Natural killer cell (primary cell): ENCODE data around the gene MED12L. TPM values are rescaled to one million over a fixed set of nuclear protein-coding genes. Genes with fewer than 3 reads are reported as not detected.

Experiments
- ATAC-seq, 3 donors: fragments of 150-1000 bp in 2 of 3; fragments of 200-7000 bp in 1 of 3; cut with Tn5 transposase; 1 replicate in 1 of 3; 2 replicates in 2 of 3; pipeline ENCODE4 v1.10.0; 2021; ENCODE audit warnings: mild to moderate bottlenecking in 2 of 3, moderate library complexity in 2 of 3
- DNase-seq, 2 donors: peaks; one replicate each; pipeline versions ENCODE4 v3.0.0 to v3.0.0-alpha.2; 2013 to 2021; ENCODE audit warnings: mixed read lengths in 1 of 2
- H3K27ac ChIP-seq: one replicate; pipeline ENCODE4 v1.5.1; 2013; ENCODE audit warnings: mild to moderate bottlenecking, low read length
- H3K27me3 ChIP-seq: one replicate; pipeline ENCODE4 v1.6.1; 2013; ENCODE audit warnings: low read length; ENCODE audit not compliant: control insufficient read depth, insufficient read depth
- H3K36me3 ChIP-seq: one replicate; pipeline ENCODE4 v1.6.1; 2013; ENCODE audit warnings: low read length; ENCODE audit not compliant: control insufficient read depth, insufficient read depth
- H3K4me1 ChIP-seq: one replicate; pipeline ENCODE4 v1.6.1; 2013; ENCODE audit warnings: low read length; ENCODE audit not compliant: control insufficient read depth, insufficient read depth
- H3K4me3 ChIP-seq: one replicate; pipeline ENCODE4 v1.5.1; 2013; ENCODE audit warnings: low read length
- H3K9me3 ChIP-seq: one replicate; pipeline ENCODE4 v1.6.1; 2013; ENCODE audit warnings: low read length; ENCODE audit not compliant: control insufficient read depth, insufficient read depth
- H3K27ac Mint-ChIP-seq, 2 donors: one replicate each; pipeline ENCODE4 v1.8.0; 2022; ENCODE audit warnings: mild to moderate bottlenecking in 2 of 2, mixed read lengths in 2 of 2, moderate library complexity in 1 of 2
- H3K27me3 Mint-ChIP-seq, 2 donors: one replicate each; pipeline ENCODE4 v1.8.0; 2022; ENCODE audit warnings: low read depth in 2 of 2, mixed read lengths in 2 of 2
- H3K36me3 Mint-ChIP-seq: one replicate; pipeline ENCODE4 v1.8.0; 2022; ENCODE audit warnings: mixed read lengths
- H3K4me1 Mint-ChIP-seq, 2 donors: one replicate each; pipeline ENCODE4 v1.8.0; 2022; ENCODE audit warnings: mixed read lengths in 2 of 2
- H3K4me3 Mint-ChIP-seq: one replicate; pipeline ENCODE4 v1.8.0; 2022; ENCODE audit warnings: mild to moderate bottlenecking, moderate library complexity, mixed read lengths
- H3K9me3 Mint-ChIP-seq, 2 donors: one replicate each; pipeline ENCODE4 v1.8.0; 2022; ENCODE audit warnings: mixed read lengths in 2 of 2
- CTCF ChIP-seq: fragments of 200-600 bp; IDR thresholded peaks from one replicate; pipeline ENCODE4 v1.8.0; 2022; ENCODE audit warnings: antibody characterized with exemption
- WGBS: methylation state at CpG from one replicate; pipeline ENCODE4 v1.1.7; 2013; ENCODE audit warnings: missing lambda C conversion rate; ENCODE audit not compliant: insufficient coverage; 5-methylcytosine and 5-hydroxymethylcytosine counted together
- intact Hi-C: fragments of 100-400 bp; cut with micrococcal nuclease; formaldehyde crosslinking; loops from one replicate; pipeline ENCODE4 v1.14.2; 2022
- total RNA-seq, 4 donors: library from RNA; stranded (reverse); fragments of 120-200 nt in 1 of 4; gene quantifications; one replicate each; pipeline versions ENCODE4 v1.2.3 to v1.2.4, GENCODE V29; 2013 to 2022

The MED12L gene
- total RNA-seq, 3 donors from 2014 or later (not counting 1 experiment from before 2014, with no cell fraction given) = 3.0 to 6.5 (median 3.0) TPM

GRCh38 chr3:151479452-151479851 lies 394.0 kb downstream of the MED12L start:
- WGBS = 81% methylated on average over 1 of the region's 1 CpG
- intact Hi-C loops = no loop called here
- H3K27ac ChIP-seq = no peak overlapping the region

GRCh38 chr3:151480492-151480891 lies 395.0 kb downstream of the MED12L start:
- Histone ChIP-seq H3K9me3 (peaks cover 6% of the 10 kb centered on the region), H3K27ac (no peak overlapping the region), H3K4me1 (no peaks in the 10 kb centered on the region), H3K36me3 (no peaks in the 10 kb centered on the region), H3K4me3 (no peak overlapping the region), H3K27me3 (no peaks in the 10 kb centered on the region)
- no peak overlapping the region for H3K4me3 Mint-ChIP-seq
- peaks cover 10% of the 10 kb centered on the region in 2 donors for H3K9me3 Mint-ChIP-seq
- DNase-seq = no peak
- H3K36me3 Mint-ChIP-seq = peaks cover 17% of the 10 kb centered on the region
- peaks cover 3 to 32% of the 10 kb centered on the region in 2 donors for H3K27me3 Mint-ChIP-seq
- H3K27ac Mint-ChIP-seq = no peak overlapping the region
- intact Hi-C loops = no loop called here
- no peaks in the 10 kb centered on the region for H3K4me1 Mint-ChIP-seq
- 95% methylated on average over 2 of the region's 2 CpGs for WGBS
- no peak for TF ChIP-seq CTCF
- ATAC-seq = no peak

More at GRCh38 chr3:151479452-151479851, 394.0 kb downstream of the MED12L start:
- H3K4me3 ChIP-seq = no peak overlapping the region
- TF ChIP-seq CTCF = no peak
- H3K9me3 ChIP-seq = peaks cover 6% of the 10 kb centered on the region
- Mint-ChIP-seq H3K9me3 (peaks cover 9 to 10% of the 10 kb centered on the region in 2 donors), H3K4me3 (no peak overlapping the region), H3K27ac (no peak overlapping the region), H3K27me3 (peaks cover 3 to 32% of the 10 kb centered on the region in 2 donors), H3K4me1 (no peaks in the 10 kb centered on the region), H3K36me3 (peaks cover 17% of the 10 kb centered on the region)
- DNase-seq = no peak
- H3K36me3 ChIP-seq = no peaks in the 10 kb centered on the region
- H3K4me1 ChIP-seq = no peaks in the 10 kb centered on the region
- no peaks in the 10 kb centered on the region for H3K27me3 ChIP-seq
- no peak for ATAC-seq

DNA sequence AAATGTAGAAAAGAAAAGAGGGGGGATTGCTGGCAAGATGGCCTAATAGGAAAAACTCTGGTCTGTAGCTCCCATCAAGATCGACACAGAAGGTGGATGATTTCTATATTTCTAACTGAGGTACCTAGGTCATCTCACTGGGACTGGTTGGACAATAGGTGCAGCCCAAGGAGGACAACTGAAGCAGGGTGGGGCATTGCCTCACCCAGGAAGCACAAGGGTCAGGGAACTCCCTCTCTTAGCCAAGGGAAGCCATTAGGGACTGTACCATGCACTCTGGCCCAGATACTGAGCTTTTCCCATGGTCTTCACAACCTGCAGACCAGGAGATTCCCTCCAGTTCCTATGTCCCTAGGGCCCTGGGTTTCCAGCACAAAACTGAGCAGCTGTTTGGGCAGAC lies 398.0 kb downstream of the MED12L start:
- no peak for TF ChIP-seq CTCF
- intact Hi-C loops = no loop called here
- ATAC-seq (no peak), DNase-seq (no peak)
- H3K4me1 Mint-ChIP-seq = no peaks in the 10 kb centered on the region
- Histone ChIP-seq H3K36me3 (no peaks in the 10 kb centered on the region), H3K27me3 (no peaks in the 10 kb centered on the region), H3K9me3 (peaks cover 6% of the 10 kb centered on the region), H3K27ac (no peak overlapping the region), H3K4me1 (no peaks in the 10 kb centered on the region), H3K4me3 (no peak overlapping the region)
- whole genome bisulfite sequencing = 94% methylated on average over 1 of the region's 1 CpG
- peaks cover 10% of the 10 kb centered on the region in 2 donors for H3K9me3 Mint-ChIP-seq
- peaks cover 17% of the 10 kb centered on the region for H3K36me3 Mint-ChIP-seq
- H3K4me3 Mint-ChIP-seq = no peak overlapping the region
- H3K27ac Mint-ChIP-seq = no peak overlapping the region
- H3K27me3 Mint-ChIP-seq = peaks cover 2 to 32% of the 10 kb centered on the region in 2 donors

DNA sequence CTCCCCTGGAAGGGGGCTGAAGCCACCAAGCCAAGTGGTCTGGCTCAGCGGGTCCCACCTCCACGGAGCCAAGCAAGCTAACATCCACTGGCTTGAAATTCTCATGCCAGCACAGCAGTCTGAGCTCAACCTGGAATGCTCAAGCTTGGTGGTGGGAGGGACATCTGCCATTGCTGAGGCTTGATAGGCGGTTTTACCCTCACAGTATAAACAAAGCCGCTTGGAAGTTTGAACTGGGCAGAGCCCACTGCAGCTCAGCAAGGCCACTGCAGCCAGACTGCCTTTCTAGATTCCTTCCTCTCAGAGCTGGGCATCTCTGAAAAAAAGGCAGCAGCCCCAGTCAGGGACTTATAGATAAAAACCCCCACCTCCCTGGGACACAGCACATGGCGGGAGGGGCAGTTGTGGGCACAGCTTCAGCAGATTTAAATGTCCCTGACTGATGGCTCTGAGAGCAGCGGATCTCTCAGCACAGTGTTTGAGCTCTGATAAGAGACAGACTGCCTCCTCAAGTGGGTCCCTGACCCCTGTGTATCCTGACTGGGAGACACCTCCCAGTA lies 398.6 kb downstream of the MED12L start:
- peaks cover 6% of the 10 kb centered on the region for H3K9me3 ChIP-seq
- no peak overlapping the region for H3K4me3 ChIP-seq
- Mint-ChIP-seq H3K36me3 (peaks cover 17% of the 10 kb centered on the region), H3K27me3 (peaks cover 0 to 32% of the 10 kb centered on the region in 2 donors), H3K4me3 (no peak overlapping the region), H3K4me1 (no peaks in the 10 kb centered on the region), H3K27ac (no peak overlapping the region), H3K9me3 (peaks cover 10% of the 10 kb centered on the region in 2 donors)
- DNase-seq = no peak
- no peak overlapping the region for H3K27ac ChIP-seq
- ATAC-seq = no peak
- 88% methylated on average over 6 of the region's 6 CpGs for WGBS
- TF ChIP-seq CTCF = no peak
- H3K4me1 ChIP-seq = no peaks in the 10 kb centered on the region
- intact Hi-C loops = no loop called here
- no peaks in the 10 kb centered on the region for H3K27me3 ChIP-seq
- H3K36me3 ChIP-seq = no peaks in the 10 kb centered on the region
